H1 (cell line): ENCODE results near the gene COBLL1. TPM values are rescaled to one million over a fixed set of nuclear protein-coding genes. Genes with fewer than 3 reads are reported as not detected.

Experiments used
- CTCF ChIA-PET: fragments of 300-600 bp; sonication (Branson Sonifier 250); formaldehyde crosslinking; loops from one replicate; lab custom pipeline; 2021; ENCODE audit not compliant: partially characterized antibody; lab: Charles Lee
- POLR2A ChIA-PET: fragments of 300-600 bp; sonication (Branson Sonifier 250); formaldehyde crosslinking; loops from one replicate; lab custom pipeline; 2021; ENCODE audit warnings: inconsistent platforms; ENCODE audit not compliant: partially characterized antibody; lab: Charles Lee
- DNase-seq, 2 experiments: peaks; one replicate each; pipeline versions ENCODE4 v3.0.0 to v3.0.0-alpha.2; 2010 to 2022; ENCODE audit warnings: low spot score in 2 of 2, low read depth in 1 of 2, mixed read lengths in 1 of 2
- FAIRE-seq: peaks from 2 replicates; lab custom pipeline; 2011; peaks lifted over from hg19 to GRCh38; lab: Jason Lieb, UNC
- H2AFZ ChIP-seq: 2 replicates; pipeline ENCODE4 v1.8.1; 2012; ENCODE audit warnings: low read length, inconsistent platforms
- H2AK5ac ChIP-seq: 2 replicates; pipeline ENCODE4 v1.6.1; 2013; ENCODE audit warnings: low read depth, low read length
- H2BK120ac ChIP-seq: replicated peaks from 2 replicates; pipeline ENCODE3; 2013; ENCODE audit warnings: low read depth, low read length, inconsistent platforms
- H2BK12ac ChIP-seq: 2 replicates; pipeline ENCODE4 v1.6.1; 2013; ENCODE audit warnings: low read depth, low read length
- H2BK15ac ChIP-seq: 2 replicates; pipeline ENCODE4 v1.6.1; 2013; ENCODE audit warnings: low read length
- H2BK20ac ChIP-seq: 2 replicates; pipeline ENCODE4 v1.6.1; 2013; ENCODE audit warnings: low read length
- H2BK5ac ChIP-seq: 2 replicates; pipeline ENCODE4 v1.6.1; 2013; ENCODE audit warnings: low read depth, low read length
- H3K14ac ChIP-seq: 2 replicates; pipeline ENCODE4 v1.6.1; 2013; ENCODE audit warnings: inconsistent platforms; ENCODE audit not compliant: insufficient read length
- H3K18ac ChIP-seq: 2 replicates; pipeline ENCODE4 v1.6.1; 2013; ENCODE audit warnings: low read length; ENCODE audit errors: extremely low read depth
- H3K23ac ChIP-seq: 2 replicates; pipeline ENCODE4 v1.6.1; 2013; ENCODE audit warnings: inconsistent platforms; ENCODE audit not compliant: insufficient read length
- H3K23me2 ChIP-seq: 2 replicates; pipeline ENCODE4 v1.6.1; 2013; ENCODE audit warnings: low read depth, low read length
- H3K27ac ChIP-seq: 2 replicates; pipeline ENCODE4 v1.6.1; 2011; ENCODE audit warnings: low read depth, low read length, inconsistent platforms
- H3K27me3 ChIP-seq, 4 experiments: replicated peaks in 1 of 4; 1 replicate in 1 of 4; 2 replicates in 3 of 4; pipeline versions ENCODE4 v1.6.1 to v1.8.1; 2011 to 2013; ENCODE audit warnings: low read length in 3 of 4, mild to moderate bottlenecking in 3 of 4, inconsistent platforms in 2 of 4, mixed read lengths in 2 of 4, moderate library complexity in 1 of 4; ENCODE audit not compliant: control insufficient read depth in 3 of 4, insufficient read depth in 3 of 4; ENCODE audit errors: extremely low read depth in 1 of 4
- H3K36me3 ChIP-seq, 4 experiments: 2 replicates each; pipeline versions ENCODE4 v1.6.1 to v1.8.1; 2011 to 2013; ENCODE audit warnings: mild to moderate bottlenecking in 4 of 4, low read length in 3 of 4, moderate library complexity in 2 of 4, control low read depth in 1 of 4, inconsistent platforms in 1 of 4; ENCODE audit not compliant: insufficient read depth in 4 of 4, control insufficient read depth in 2 of 4
- H3K4ac ChIP-seq: replicated peaks from 2 replicates; pipeline ENCODE3; 2013; ENCODE audit warnings: low read length, low read depth, mixed read lengths, inconsistent platforms; ENCODE audit not compliant: insufficient read length
- H3K4me1 ChIP-seq, 4 experiments: replicated peaks in 1 of 4; 1 replicate in 1 of 4; 2 replicates in 3 of 4; pipeline versions ENCODE4 v1.6.1 to v1.8.1; 2011 to 2013; ENCODE audit warnings: low read length in 3 of 4, inconsistent platforms in 2 of 4, mixed read lengths in 1 of 4; ENCODE audit not compliant: insufficient read depth in 4 of 4, control insufficient read depth in 3 of 4
- H3K4me2 ChIP-seq, 2 experiments: 2 replicates each; pipeline versions ENCODE4 v1.6.1 to v1.8.1; 2011 to 2013; ENCODE audit warnings: low read depth in 2 of 2, low read length in 2 of 2, control low read depth in 1 of 2, inconsistent platforms in 1 of 2, mild to moderate bottlenecking in 1 of 2; ENCODE audit not compliant: insufficient read depth in 1 of 2
- H3K4me3 ChIP-seq, 4 experiments: fragments of 200-600, 300-600 bp in 1 of 4; sonication (generic), shearing (Covaris generic), sonication (Bioruptor Twin) in 1 of 4; 2 replicates each; pipeline versions ENCODE4 v1.5.1 to v1.8.1; 2011 to 2016; ENCODE audit warnings: low read length in 4 of 4, low read depth in 3 of 4, control low read depth in 2 of 4, inconsistent platforms in 2 of 4, mild to moderate bottlenecking in 2 of 4, mixed read lengths in 1 of 4, moderate library complexity in 1 of 4; ENCODE audit not compliant: insufficient read depth in 2 of 4; ENCODE audit errors: extremely low read depth in 1 of 4
- H3K56ac ChIP-seq: replicated peaks from 2 replicates; pipeline ENCODE3; 2013; ENCODE audit warnings: low read depth, mild to moderate bottlenecking, mixed read lengths, low read length, inconsistent platforms; ENCODE audit not compliant: insufficient read length
- H3K79me1 ChIP-seq: 2 replicates; pipeline ENCODE4 v1.6.1; 2013; ENCODE audit warnings: low read depth, low read length, control low read depth
- H3K79me2 ChIP-seq, 2 experiments: 2 replicates each; pipeline versions ENCODE4 v1.6.1 to v1.8.1; 2012 to 2013; ENCODE audit warnings: low read length in 2 of 2, mild to moderate bottlenecking in 2 of 2, inconsistent platforms in 1 of 2; ENCODE audit not compliant: insufficient read depth in 2 of 2, control insufficient read depth in 1 of 2
- H3K9ac ChIP-seq, 4 experiments: replicated peaks in 1 of 4; 1 replicate in 1 of 4; 2 replicates in 3 of 4; pipeline versions ENCODE4 v1.6.1 to v1.8.1; 2011 to 2013; ENCODE audit warnings: low read depth in 3 of 4, low read length in 3 of 4, control low read depth in 2 of 4, mild to moderate bottlenecking in 2 of 4, moderate library complexity in 2 of 4, inconsistent platforms in 1 of 4; ENCODE audit errors: extremely low read depth in 1 of 4
- H3K9me3 ChIP-seq, 2 experiments: 2 replicates each; pipeline versions ENCODE4 v1.6.1 to v1.8.1; 2012 to 2013; ENCODE audit warnings: mild to moderate bottlenecking in 2 of 2, moderate library complexity in 2 of 2, control low read depth in 1 of 2, inconsistent platforms in 1 of 2, low read depth in 1 of 2, low read length in 1 of 2, mixed read lengths in 1 of 2; ENCODE audit not compliant: insufficient read depth in 2 of 2
- H4K20me1 ChIP-seq, 2 experiments: replicated peaks in 1 of 2; 2 replicates each; pipeline versions ENCODE3 to v1.8.1; 2011 to 2013; ENCODE audit warnings: inconsistent platforms in 2 of 2, low read length in 2 of 2, mild to moderate bottlenecking in 1 of 2; ENCODE audit not compliant: insufficient read depth in 2 of 2, control insufficient read depth in 1 of 2
- H4K5ac ChIP-seq: 2 replicates; pipeline ENCODE4 v1.6.1; 2013; ENCODE audit warnings: low read length, low read depth, mixed read lengths, inconsistent platforms; ENCODE audit not compliant: insufficient read length
- H4K8ac ChIP-seq: 2 replicates; pipeline ENCODE4 v1.8.0; 2013; ENCODE audit warnings: mild to moderate bottlenecking, moderate library complexity, low read length, inconsistent platforms; ENCODE audit not compliant: insufficient read depth; ENCODE audit errors: extremely low read depth
- H4K91ac ChIP-seq: replicated peaks from 2 replicates; pipeline ENCODE3; 2013; ENCODE audit warnings: low read length, mixed read lengths, inconsistent platforms; ENCODE audit not compliant: insufficient read length
- BACH1 ChIP-seq: IDR thresholded peaks from 2 replicates; pipeline ENCODE4 v1.6.1; 2012; ENCODE audit warnings: low read length, improper control_type of control experiment
- CHD2 ChIP-seq: IDR thresholded peaks from 2 replicates; pipeline ENCODE4 v1.6.1; 2012; ENCODE audit warnings: low read length, improper control_type of control experiment
- CREB1 ChIP-seq: IDR thresholded peaks from 2 replicates; pipeline ENCODE4 v1.6.1; 2012; ENCODE audit warnings: inconsistent platforms
- CTBP2 ChIP-seq: IDR thresholded peaks from 2 replicates; pipeline ENCODE4 v1.7.0; 2011; ENCODE audit warnings: borderline replicate concordance, mild to moderate bottlenecking, moderate library complexity, mixed read lengths, low read length; ENCODE audit not compliant: insufficient read depth, insufficient read length
- JUN ChIP-seq: IDR thresholded peaks from 2 replicates; pipeline ENCODE4 v1.6.1; 2011; ENCODE audit warnings: low read depth, mild to moderate bottlenecking, improper control_type of control experiment, low read length
- JUND ChIP-seq: IDR thresholded peaks from 2 replicates; pipeline ENCODE4 v1.6.1; 2011; ENCODE audit warnings: mild to moderate bottlenecking, improper control_type of control experiment, low read length
- KDM5A ChIP-seq: fragments of 200-600 bp; IDR thresholded peaks from 2 replicates; pipeline ENCODE4 v1.7.1; 2012; ENCODE audit warnings: mild to moderate bottlenecking, low read length, inconsistent platforms, mixed read lengths
- MAX ChIP-seq: IDR thresholded peaks from 2 replicates; pipeline ENCODE4 v1.6.1; 2012; ENCODE audit warnings: inconsistent platforms
- NANOG ChIP-seq: IDR thresholded peaks from 2 replicates; pipeline ENCODE4 v1.6.1; 2011; ENCODE audit warnings: low read length, low read depth, mild to moderate bottlenecking, inconsistent platforms; ENCODE audit not compliant: insufficient read depth, poor library complexity, severe bottlenecking
- RFX5 ChIP-seq: IDR thresholded peaks from 2 replicates; pipeline ENCODE4 v1.6.1; 2011; ENCODE audit warnings: low read depth, low read length, improper control_type of control experiment, borderline replicate concordance
- SIN3A ChIP-seq, 2 experiments: IDR thresholded peaks in 1 of 2; conservative IDR thresholded peaks in 1 of 2; 2 replicates each; pipeline ENCODE4 v1.6.1; 2011 to 2012; ENCODE audit warnings: low read length in 2 of 2, improper control_type of control experiment in 1 of 2, low read depth in 1 of 2, mild to moderate bottlenecking in 1 of 2
- SP1 ChIP-seq: IDR thresholded peaks from 2 replicates; pipeline ENCODE4 v1.6.1; 2011; ENCODE audit warnings: low read depth, low read length
- TAF1 ChIP-seq: IDR thresholded peaks from 2 replicates; pipeline ENCODE4 v1.6.1; 2011; ENCODE audit warnings: mild to moderate bottlenecking, low read depth, low read length
- WGBS, 2 experiments: shearing (Covaris generic) in 1 of 2; methylation state at CpG; one replicate each; pipeline versions ENCODE4 v1.1.6 to v1.1.7; 2013 to 2015; ENCODE audit warnings: low lambda C conversion rate in 2 of 2, mixed read lengths in 2 of 2, inconsistent platforms in 1 of 2, low coverage in 1 of 2, missing lambda C conversion rate in 1 of 2; ENCODE audit not compliant: insufficient replicate concordance in 2 of 2, insufficient coverage in 1 of 2, insufficient read length in 1 of 2; ENCODE audit errors: extremely low coverage in 1 of 2, missing lambda C conversion rate in 1 of 2; 5-methylcytosine and 5-hydroxymethylcytosine counted together
- polyA plus RNA-seq, 7 experiments: library from polyadenylated mRNA; depleted of rRNA in 3 of 7; stranded (reverse) in 5 of 7; unstranded in 2 of 7; fragments of >200 nt in 5 of 7; fragments of 200-250 nt in 2 of 7; gene quantifications; 1 replicate in 5 of 7; 2 replicates in 1 of 7; 4 replicates in 1 of 7; pipeline versions ENCODE4 v1.2.1 to v1.2.3, GENCODE V29; 2011 to 2013; ENCODE audit warnings: missing spikeins in 2 of 7, mixed read lengths in 2 of 7
- total RNA-seq: library from RNA; stranded (reverse); fragmentation: NEBNext Ultra II Directional; extraction: Animal tissue kit (Norgen Biotek cat#: 25700); gene quantifications from 2 replicates; pipeline ENCODE4 v1.2.1, GENCODE V29; 2021

Gene COBLL1
- total and polyA plus RNA-seq, 2 of the 8 experiments (the other 6 are each of a cell fraction or from before 2014, with no cell fraction given): 2.2 to 6.2 TPM

- H3K4me3 ChIP-seq: no peak overlapping the region
- TF ChIP-seq MAX (no peak), CTBP2 (no peak), KDM5A (no peak), SIN3A (conservative IDR thresholded peaks at IDR 0.05 in 1 of 2, IDR thresholded peaks at IDR 0.05 in 1 of 2; ENCODE audit: low read depth in 1 of 2, low read length in 2 of 2) (no peak), SP1 (no peak), RFX5 (no peak), CHD2 (no peak), JUND (no peak), TAF1 (no peak), NANOG (no peak), JUN (no peak), CREB1 (no peak), BACH1 (no peak)
These were observed 69.7 kb downstream of the COBLL1 start for GRCh38 chr2:164771897-164772296.

More at GRCh38 chr2:164771897-164772296, 69.7 kb downstream of the COBLL1 start:
- ChIA-PET POLR2A (no interaction called here), CTCF (interaction anchor here (0.6 kb wide), 1 partner anchor 1553 kb away, joined by 3 read pairs; no protein-coding TSS in a partner anchor)
- H2BK12ac ChIP-seq: no peak overlapping the region
- H4K5ac ChIP-seq: no peak overlapping the region
- H3K4me2 ChIP-seq: no peak overlapping the region
- no peaks in the 10 kb centered on the region for H3K9me3 ChIP-seq
- H2BK5ac ChIP-seq: no peak overlapping the region
- WGBS, 2 experiments: 85% methylated on average over 2 of the region's 2 CpGs; no CpG with 5 or more reads in 1 of the 2 experiments
- H2BK20ac ChIP-seq: no peak overlapping the region
- H3K4ac ChIP-seq: no peak overlapping the region
- H3K4me1 ChIP-seq: no peaks in the 10 kb centered on the region
- no peak overlapping the region for H3K9ac ChIP-seq
- H3K14ac ChIP-seq: no peak overlapping the region
- FAIRE-seq: no peak
- no peaks in the 10 kb centered on the region for H3K36me3 ChIP-seq
- no peak overlapping the region for H3K56ac ChIP-seq
- DNase-seq: no peak
- H4K8ac ChIP-seq: no peak overlapping the region
- no peaks in the 10 kb centered on the region for H3K27me3 ChIP-seq
- no peak overlapping the region for H4K91ac ChIP-seq
- H3K27ac ChIP-seq: no peak overlapping the region
- no peak overlapping the region for H2BK120ac ChIP-seq
- H3K79me2 ChIP-seq: no peaks in the 10 kb centered on the region
- H2BK15ac ChIP-seq: no peak overlapping the region
- H2AK5ac ChIP-seq: no peak overlapping the region
- H3K23me2 ChIP-seq: no peaks in the 10 kb centered on the region
- H3K79me1 ChIP-seq: no peaks in the 10 kb centered on the region
- no peak overlapping the region for H3K18ac ChIP-seq
- no peak overlapping the region for H3K23ac ChIP-seq
- H4K20me1 ChIP-seq: no peaks in the 10 kb centered on the region
- no peak overlapping the region for H2AFZ ChIP-seq
